ENCODE data around the gene PRODH. TPM values are rescaled to one million over a fixed set of nuclear protein-coding genes. Genes with fewer than 3 reads are reported as not detected.
"Not testable (repeated sequence)": the region's sequence is repeated elsewhere in the genome, so short reads cannot be mapped to it uniquely, and the experiment has no call there.

Gene PRODH, protein sequence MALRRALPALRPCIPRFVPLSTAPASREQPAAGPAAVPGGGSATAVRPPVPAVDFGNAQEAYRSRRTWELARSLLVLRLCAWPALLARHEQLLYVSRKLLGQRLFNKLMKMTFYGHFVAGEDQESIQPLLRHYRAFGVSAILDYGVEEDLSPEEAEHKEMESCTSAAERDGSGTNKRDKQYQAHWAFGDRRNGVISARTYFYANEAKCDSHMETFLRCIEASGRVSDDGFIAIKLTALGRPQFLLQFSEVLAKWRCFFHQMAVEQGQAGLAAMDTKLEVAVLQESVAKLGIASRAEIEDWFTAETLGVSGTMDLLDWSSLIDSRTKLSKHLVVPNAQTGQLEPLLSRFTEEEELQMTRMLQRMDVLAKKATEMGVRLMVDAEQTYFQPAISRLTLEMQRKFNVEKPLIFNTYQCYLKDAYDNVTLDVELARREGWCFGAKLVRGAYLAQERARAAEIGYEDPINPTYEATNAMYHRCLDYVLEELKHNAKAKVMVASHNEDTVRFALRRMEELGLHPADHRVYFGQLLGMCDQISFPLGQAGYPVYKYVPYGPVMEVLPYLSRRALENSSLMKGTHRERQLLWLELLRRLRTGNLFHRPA
- 0.34 and 0.69 TPM in 2 replicates for total RNA-seq

DNA sequence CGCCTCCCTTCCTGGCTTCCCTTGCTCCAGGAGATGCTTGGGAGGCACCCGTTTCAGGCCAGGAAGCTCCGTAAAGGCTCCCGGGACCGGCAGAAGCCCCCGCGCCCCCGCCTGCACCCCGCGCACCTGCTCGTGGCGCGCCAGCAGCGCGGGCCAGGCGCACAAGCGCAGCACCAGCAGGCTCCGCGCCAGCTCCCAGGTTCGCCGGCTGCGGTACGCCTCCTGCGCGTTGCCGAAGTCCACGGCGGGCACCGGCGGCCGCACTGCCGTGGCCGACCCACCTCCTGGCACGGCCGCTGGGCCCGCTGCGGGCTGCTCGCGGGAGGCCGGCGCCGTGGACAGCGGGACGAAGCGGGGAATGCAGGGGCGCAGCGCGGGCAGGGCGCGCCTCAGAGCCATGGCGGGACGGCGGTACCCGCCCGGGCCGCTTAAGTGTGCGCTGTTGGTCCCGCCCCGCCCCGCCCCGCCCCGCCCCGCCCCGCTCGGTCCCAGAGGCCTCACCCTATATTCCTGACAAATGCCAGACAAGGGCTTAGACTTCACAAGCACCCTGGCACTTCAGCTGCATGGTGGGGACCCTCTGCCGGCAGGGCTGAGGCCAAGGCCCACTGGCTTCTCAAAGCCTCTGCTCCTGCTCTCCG is at the start of gene PRODH:
Gene PRODH, minus strand, starts transcription at position 405 of the 641 bp plus-strand sequence. Its CDS starts 6 bp downstream, at position 399.
- intact Hi-C loops (cut with micrococcal nuclease), result no loop called here

DNA sequence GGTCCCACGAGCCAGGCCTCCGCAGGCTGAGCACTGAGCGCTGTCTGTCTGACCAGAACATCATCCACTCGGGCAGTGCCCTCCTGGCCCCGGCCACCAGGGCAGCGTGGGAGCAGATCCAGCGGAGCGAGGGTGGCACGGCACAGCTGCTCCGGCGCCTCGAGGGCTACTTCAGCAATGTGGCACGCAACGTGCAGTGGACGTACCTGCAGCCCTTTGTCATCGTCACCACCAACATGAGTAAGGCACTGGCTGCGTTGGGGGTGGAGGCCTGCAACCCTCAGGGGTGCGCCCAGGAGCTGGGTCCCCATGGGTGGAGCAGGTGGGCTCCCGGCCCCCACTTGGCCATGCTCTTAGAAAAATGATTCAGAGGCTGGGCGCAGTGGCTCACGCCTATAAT is 49.7 kb upstream of the PRODH start:
- intact Hi-C loops (cut with micrococcal nuclease), result no loop called here

DNA sequence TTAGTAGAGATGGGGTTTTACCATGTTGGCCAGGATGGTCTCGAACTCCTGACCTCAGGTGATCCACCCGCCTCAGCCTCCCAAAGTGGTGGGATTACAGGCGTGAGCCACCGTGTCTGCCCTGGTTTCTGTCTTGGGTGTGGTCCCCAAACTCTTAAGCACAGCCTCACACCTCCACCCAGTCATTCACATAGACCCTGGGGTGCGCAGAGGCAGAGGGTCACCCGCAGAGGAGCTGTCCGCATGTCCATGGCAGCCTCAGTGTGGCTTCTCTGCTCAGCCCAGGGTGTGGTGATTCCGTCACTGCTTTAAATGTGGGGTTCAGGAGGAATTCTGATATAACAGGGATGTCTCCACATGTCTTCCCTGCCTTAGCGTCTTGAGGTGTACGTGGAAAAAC is 48.5 kb upstream of the PRODH start:
- intact Hi-C loops (cut with micrococcal nuclease), result no loop called here

DNA sequence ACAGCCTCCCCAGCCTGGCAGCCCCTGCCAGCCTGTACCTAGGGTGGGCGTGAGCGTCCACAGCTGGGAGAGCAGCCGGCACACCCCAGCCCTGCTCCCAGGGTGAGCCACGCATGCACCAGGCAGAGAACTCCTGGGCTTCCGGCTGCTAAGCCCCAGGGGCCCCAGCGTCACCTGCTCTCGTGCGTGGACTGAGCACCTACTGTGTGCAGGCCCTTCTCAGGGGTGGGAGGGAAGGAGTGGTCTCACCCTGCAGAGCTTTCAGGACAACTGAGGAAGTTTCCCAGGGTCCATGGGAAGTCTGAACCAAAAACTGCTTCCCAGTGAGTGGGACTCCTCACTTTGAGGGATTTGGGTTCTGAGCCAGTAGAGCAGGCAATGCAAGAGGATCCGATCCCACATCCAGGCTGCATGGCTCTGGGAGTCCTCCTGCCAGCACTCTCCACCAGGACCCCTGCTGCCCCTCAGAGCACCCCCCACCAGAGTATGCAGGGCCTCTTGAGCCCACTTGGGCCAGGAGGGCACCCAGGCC is 47.1 kb upstream of the PRODH start:
- intact Hi-C loops (cut with micrococcal nuclease), result no loop called here

DNA sequence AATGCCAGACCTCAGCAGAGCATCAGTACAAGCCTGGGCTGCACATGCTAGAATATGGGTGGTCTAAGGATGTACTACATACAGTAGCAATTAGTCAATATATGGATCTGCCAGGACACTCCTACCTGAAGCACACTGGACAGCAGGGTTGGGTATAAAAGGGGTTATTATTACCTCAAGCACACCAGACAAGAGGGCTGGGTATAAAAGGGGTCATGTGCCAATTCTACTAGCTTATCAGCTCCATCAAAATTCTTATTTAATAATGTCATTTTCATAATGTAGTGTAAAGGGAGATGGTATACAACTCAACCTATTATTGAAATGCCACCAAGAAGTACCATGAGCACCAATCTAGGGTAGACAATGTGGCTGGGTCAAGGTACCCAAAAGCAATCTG is 44.7 kb upstream of the PRODH start:
- intact Hi-C loops (cut with micrococcal nuclease), result no loop called here

DNA sequence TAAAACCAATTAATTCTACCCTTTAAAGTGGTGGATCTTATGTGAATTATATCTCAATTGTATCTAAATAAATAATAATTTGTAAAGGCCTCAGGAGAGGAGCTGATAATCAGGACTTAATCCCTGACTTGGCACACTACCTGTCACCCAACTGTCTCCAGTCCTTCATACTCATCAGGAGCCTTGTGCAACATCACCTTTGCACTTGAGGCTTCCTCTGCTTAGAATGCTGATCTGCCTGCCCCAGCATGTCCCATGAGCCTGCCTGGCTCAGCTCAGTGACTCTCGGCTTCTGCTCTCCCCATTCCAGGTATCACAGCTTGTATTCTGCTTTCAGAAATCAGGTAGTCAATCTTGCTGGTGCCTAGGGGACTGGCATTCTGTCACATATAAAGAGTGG is 43.9 kb upstream of the PRODH start:
- intact Hi-C loops (cut with micrococcal nuclease), result no loop called here

DNA sequence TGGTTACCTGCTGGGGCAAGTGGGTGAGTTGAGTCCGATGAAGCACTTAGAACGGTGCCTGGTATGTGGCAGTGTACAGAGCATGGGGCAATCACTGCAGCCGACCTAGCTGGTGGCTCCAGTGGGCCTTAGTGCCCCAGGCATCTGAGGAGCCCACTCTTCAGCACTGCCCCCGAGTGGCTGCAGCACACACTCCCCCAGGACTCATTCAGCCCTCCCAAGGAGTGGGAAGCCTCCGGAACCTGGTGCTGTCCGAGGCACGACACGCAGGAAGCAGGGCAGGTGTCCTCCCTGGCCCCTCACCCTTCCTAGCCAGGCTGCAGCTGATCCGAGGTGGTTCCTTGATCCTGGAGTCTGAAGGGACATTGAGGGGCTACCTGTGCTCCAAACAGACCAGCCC is 42.4 kb upstream of the PRODH start:
- intact Hi-C loops (cut with micrococcal nuclease), result no loop called here

DNA sequence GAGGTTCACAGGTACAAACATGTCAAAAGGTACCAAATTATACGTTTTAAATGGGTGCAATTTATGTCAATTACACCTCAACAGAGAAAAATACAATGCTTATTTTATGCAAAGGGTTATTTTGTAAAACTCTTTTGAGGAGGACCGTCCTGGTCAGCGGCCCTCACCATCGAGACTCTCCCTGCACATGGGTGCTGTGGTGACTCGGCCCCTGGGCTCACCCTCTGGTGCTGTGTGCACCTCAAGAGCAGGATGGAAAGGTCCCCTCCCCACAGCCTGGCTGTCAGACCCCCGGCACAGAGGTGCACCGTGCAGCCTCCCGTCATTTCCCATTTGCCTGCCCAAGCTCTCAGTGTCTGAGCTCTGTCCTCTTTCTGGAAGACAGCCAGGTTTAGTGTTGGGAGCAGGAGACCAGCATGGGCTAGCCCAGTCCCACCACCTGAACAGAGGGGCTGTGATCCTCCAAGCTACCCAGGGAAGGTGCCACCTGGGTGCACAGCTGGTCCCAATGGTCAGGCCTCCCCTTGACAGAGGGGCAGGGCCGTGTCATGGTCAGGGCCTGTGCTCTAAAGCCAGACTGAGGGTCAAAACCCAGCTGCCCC is 41.8 kb upstream of the PRODH start:
- intact Hi-C loops (cut with micrococcal nuclease), result no loop called here

DNA sequence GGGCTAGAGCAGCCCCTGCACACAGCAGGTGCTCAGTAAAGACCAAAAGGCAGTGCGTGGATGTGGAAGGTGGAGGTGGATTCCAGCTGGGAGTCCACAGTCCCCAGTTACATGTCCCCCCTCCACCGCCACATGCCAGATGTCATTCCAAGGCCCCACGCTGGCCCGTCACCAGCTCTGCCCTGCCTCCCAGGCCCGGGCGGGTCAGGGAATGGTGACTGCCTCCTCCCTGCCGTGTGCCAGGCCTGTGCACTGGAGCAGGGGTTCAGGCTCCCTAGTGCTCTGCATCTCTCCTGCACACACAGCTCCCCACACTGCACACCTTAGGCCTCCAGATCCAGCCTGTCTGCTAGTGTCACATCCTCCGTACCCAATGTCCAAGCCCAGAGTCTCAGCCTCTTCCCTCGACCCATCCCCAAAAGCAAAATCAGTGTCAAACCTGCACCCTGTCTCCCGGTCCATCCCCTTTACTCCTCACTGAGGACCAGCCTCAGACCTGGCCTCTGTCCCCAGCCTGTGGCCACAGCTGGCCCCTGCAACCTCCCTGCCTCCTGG is 40.2 kb upstream of the PRODH start:
- intact Hi-C loops (cut with micrococcal nuclease), result no loop called here

DNA sequence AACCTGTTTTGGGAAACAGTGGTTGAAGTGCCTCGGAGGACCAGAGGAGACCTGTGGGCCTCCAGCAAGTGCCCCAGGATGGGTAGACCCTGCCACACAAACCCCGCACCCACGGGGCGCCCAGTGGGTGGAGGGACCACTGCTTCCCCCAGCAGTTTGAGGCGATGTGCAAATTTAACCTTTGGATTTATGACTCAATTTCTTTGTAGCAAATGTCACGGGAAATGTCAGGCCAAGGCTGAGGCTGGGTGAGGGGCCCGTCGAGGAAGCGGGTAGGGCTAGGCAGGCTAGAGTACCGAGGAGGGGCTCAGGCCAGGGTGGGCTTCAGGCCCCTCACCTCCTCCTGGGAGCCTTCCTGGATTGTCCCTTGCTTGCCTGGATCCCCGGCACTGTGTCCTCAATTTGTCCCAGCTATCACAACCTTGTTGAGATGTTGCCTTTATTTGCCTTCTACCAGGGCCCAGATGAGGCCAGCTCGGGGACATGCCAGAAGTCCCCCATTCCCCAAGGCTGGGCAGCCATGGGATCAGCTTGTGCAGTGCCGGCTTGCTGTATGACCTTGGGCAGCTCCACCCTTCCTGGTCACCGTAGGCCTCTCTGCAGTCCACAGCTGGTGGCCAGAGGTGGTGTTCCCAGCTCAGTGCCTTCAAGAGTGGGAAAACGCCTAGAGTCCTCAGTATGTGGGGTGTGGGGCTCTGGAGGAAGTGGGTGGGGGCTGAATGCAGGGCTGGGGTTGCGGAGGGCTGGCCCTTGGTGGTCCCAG is 39.5 kb upstream of the PRODH start:
- intact Hi-C loops (cut with micrococcal nuclease), result no loop called here

DNA sequence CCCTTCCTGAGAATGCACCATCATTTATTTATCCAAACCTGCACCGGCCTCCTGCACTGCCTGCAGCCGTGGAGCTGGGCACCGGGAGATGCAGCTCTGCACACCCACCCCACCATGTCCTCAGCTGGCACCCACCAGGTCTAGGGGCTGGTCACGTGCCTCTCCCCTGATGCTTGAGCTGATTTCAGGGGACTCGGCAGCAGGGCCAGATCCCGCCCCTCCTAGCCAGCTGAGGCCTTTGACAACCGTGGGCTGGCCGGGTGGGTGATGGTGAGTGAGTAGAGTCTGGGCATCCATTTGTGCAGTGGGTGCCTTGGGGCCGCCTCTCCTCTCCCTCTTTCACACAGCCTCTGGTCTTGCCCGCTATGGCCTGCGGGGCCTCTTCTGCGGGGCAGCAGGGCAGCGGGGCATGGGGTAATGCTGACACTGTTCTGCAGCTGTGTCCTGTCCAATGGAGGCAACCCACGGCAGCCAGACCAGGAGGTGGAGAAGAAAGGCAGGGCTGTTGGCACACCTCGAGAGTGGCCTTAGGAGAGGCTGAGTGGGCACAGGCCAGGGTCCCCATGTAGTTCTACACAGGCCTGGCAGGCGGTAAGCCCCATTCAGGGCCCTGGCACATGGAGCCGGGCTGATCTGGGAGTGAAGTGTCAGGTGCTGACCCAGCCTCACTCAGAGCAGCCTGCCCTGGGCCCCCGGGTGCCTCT is 38.5 kb upstream of the PRODH start:
- intact Hi-C loops (cut with micrococcal nuclease), result no loop called here

DNA sequence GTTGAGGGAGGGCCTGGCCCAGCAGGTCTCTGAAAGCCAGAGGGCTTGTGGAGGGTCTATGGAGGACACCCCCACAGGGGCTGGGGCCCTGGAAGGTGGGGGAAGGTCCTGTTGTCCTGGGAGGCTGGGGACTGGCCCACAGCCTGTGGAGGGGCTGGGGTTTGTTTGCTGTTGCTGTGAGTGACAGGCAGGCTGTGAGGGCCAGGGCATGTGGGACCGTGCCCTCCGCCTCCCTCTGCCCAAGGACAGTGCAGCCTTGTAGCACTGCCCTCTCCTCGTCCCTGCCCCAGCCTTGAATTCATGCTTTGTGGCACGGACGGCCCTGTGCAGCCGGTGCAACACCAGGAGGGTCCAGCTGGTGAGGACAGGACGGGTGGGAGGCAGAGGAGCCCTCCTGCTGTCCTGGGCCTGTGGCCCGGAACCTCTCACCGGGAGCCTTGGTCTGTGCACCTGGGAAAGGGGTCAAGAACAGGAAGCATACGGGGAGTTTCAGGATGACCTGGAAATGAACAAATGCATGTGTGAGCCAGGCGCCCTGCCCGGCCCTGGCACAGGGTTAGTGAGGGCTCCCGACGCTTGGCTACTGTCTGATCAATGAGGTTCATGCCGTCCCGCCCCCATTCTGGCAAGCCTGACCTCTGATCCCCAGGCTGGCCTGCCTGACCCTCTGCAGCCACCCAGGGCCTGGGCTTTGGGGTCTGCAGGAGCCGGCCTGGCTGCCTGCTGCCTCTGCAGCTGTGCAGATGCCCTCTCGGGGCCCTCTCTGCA is 37.4 kb upstream of the PRODH start:
- intact Hi-C loops (cut with micrococcal nuclease), result no loop called here

DNA sequence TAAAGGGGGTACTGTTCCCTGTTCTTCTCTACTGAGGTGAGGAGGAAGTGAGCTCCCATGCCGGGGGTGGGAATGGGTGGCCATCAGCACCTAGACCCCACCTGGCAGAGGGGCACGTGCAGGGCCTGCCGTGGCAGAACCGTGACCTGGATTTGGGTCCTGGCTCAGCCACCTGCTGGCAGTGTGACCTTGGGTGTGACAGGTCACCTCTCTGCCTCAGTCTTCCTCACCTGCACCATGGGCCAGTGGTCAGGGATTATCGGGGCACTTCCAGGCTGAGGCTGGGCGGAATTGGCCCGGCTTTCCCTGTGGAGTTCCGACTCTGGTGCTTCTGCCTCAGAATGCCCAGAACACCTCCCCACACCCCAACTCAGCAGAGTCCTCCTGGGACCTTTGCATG is 36.5 kb upstream of the PRODH start:
- intact Hi-C loops (cut with micrococcal nuclease), result not testable (repeated sequence)

DNA sequence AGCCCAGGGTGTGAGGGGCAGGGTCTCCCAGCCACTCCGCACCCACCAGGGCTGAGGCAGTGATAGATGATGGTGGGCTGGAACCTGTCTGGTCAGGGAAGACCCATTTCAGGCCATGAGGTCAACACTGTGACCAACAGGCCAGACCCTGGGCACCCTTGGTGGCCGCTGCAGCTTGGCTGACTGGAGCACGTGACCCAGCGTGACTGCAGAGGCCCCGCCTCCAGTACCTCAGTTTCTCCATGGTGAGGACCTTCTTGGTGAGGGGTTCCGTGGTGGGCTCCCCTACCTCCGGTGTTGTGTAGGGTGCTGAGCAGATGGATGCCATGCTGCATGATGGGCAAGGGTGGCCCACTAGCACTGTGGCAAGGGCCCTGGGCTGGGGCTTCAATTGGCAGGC is 35.9 kb upstream of the PRODH start:
- intact Hi-C loops (cut with micrococcal nuclease), result not testable (repeated sequence)

DNA sequence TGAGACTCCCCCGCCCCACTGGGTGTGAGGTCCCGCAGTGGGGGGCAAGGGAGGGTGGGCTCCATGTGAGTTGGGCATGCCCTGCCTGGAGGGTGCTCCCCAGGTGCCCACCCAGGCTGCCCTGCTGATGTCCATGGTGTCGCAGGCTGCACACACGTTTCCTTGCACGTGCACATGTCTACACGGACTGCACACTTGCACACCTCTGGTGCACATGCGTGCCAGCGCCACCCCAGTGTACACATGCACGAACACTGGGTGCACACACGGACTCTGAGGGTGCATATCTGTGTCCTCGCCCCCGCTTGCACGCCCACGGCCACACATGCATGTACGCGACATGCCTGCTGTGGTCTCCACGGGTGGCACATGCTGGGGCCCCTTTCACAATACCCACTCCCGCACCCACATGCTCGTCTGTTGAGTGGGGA is 35.2 kb upstream of the PRODH start:
- intact Hi-C loops (cut with micrococcal nuclease), result no loop called here

DNA sequence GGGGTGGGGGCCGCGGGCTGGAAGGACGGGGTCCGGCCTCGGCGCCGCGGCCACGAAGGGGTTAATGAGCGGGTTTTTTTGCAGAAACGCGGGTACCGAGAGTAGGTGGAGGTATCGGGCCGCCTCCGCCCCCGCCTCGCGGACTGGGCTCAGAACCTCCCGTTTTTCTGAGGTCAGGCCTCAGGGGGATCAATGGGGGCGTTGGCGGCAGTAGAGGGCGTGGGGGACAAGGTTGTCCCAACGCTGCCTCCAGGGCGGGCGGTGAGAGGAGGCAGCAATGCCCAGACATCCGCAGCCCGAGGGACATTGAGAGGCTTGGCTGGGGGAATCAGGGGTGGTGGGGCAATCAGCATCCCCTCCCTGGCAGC is 34.8 kb upstream of the PRODH start:
- intact Hi-C loops (cut with micrococcal nuclease), result no loop called here

DNA sequence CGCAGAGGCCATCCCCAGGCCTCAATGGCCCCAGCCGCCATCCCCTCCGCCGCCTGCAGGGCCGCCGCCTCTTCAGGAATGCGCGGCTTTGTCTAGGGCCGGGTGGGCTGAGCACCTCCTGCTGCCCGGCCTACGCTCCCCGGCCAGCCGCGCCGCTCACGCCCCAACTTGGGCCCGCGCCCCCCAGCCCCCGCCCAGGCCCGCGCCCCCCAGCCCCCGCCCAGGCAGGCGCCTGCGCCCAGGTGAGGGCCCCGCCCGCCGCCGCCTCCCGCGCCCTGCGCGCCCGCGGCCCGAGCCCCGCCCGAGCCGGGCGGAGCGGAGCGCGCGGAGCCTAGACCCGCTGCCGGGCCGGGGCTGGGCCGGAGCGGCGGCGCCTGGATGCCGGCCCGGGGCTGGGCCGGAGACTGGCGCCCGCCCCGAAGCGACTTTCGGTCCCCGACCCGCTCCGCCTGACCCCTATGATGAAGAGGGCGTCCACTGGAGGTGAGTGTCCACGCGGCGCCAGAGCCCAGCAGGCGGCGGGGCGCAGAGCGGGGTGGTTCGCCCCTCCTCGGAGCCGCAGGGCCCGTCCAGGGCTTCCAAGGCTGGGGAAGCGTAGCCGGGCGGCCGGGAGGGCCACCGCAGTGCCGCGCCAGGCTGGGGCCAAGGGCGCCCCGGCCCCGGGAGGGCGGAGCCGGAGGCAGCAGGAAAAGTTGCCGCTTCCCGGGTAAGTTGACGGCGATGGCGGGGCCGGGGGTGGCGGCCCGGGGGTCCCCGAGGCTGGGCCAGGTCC is 34.3 kb upstream of the PRODH start:
- intact Hi-C loops (cut with micrococcal nuclease), result no loop called here

DNA sequence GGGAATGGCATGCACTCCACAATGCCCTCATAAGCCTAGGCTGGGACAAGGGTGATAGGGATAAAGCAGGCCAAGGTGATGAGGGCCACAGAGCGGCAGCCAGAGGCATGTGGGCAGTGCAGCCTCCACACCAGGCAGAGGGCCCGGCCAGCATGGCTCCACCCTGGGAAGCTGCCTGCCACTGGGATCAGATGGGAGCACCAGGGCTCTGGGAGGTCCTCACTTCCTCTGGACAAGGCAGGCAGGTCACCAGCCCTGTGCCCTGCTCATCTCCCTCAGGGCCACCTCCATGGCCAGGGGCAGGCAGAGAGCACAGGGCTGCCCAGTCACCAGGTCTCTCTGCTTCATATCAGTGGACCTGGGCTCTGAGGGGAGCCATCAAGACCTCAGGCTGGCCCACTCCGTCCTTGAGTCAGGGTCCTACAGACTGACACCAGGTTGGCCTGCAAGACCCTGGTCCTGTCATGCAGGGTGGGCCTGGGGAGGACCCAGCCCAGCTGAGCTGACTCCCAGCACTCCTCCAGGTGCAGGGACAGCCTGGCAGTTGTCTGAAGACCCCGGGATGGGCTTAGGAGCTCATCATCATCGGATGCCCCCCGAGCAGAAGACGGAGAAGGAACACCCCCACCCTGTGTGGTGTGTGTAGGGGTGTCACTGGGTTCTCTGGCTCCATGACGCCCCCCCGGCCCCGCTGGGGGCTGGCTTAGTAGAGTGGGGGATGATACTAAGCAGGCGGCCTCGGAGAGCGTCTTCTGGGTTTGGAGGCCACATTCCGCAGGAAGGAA is 33.3 kb upstream of the PRODH start:
- intact Hi-C loops (cut with micrococcal nuclease), result not testable (repeated sequence)

Data from T-helper 1 cell treated with Interleukin-12 subunit alpha and Interleukin-12 subunit beta and Interleukin-4 antibody, amounts not matched to agents 30 ng/mL and 1 ng/mL, for 36 hours (primary cell).